ENCODE results near the gene TLL1.

TLL1 gene

GRCh38 chr4:166078383-166078782, 205.3 kb downstream of the TLL1 start:
- no peaks in the 10 kb centered on the region for H3K4me1 ChIP-seq (ENCODE audit: low read depth, poor library complexity, severe bottlenecking)
- no peak overlapping the region for H2AFZ ChIP-seq (ENCODE audit: low read depth)
- no peak overlapping the region for H3K4me3 ChIP-seq (IDR thresholded peaks at IDR 0.05; ENCODE audit: insufficient read depth, low read depth, low read length)
- H3K4me2 ChIP-seq, result no peak overlapping the region
- no peak overlapping the region for H3K9ac ChIP-seq
- no peaks in the 10 kb centered on the region for H3K36me3 ChIP-seq (ENCODE audit: insufficient read depth)
- H3K27ac ChIP-seq, result no peak overlapping the region
- no peak for TF ChIP-seq CTCF (conservative IDR thresholded peaks at IDR 0.05; ENCODE audit: low read depth, low read length)
- H4K20me1 ChIP-seq (ENCODE audit: insufficient read depth), result no peaks in the 10 kb centered on the region
- H3K27me3 ChIP-seq (ENCODE audit: insufficient read depth, low read depth), result no peaks in the 10 kb centered on the region
- no peaks in the 10 kb centered on the region for H3K79me2 ChIP-seq (ENCODE audit: insufficient read depth, low read depth)

- H3K4me1 ChIP-seq (ENCODE audit: low read depth, poor library complexity, severe bottlenecking), result no peaks in the 10 kb centered on the region
- H3K4me2 ChIP-seq, result no peak overlapping the region
- H3K36me3 ChIP-seq (ENCODE audit: insufficient read depth), result no peaks in the 10 kb centered on the region
- no peaks in the 10 kb centered on the region for H3K79me2 ChIP-seq (ENCODE audit: insufficient read depth, low read depth)
- no peak overlapping the region for H3K27ac ChIP-seq
- no peak overlapping the region for H2AFZ ChIP-seq (ENCODE audit: low read depth)
- H4K20me1 ChIP-seq (ENCODE audit: insufficient read depth), result no peaks in the 10 kb centered on the region
- H3K27me3 ChIP-seq (ENCODE audit: insufficient read depth, low read depth), result no peaks in the 10 kb centered on the region
- no peak for TF ChIP-seq CTCF (conservative IDR thresholded peaks at IDR 0.05; ENCODE audit: low read depth, low read length)
- no peak overlapping the region for H3K9ac ChIP-seq
- H3K4me3 ChIP-seq (IDR thresholded peaks at IDR 0.05; ENCODE audit: insufficient read depth, low read depth, low read length), result no peak overlapping the region
Observed at GRCh38 chr4:166078955-166079354, 205.9 kb downstream of the TLL1 start.

- H3K79me2 ChIP-seq (ENCODE audit: insufficient read depth, low read depth), result no peaks in the 10 kb centered on the region
- peaks cover 23% of the 10 kb centered on the region for H3K4me1 ChIP-seq (ENCODE audit: low read depth, poor library complexity, severe bottlenecking)
- H3K27me3 ChIP-seq (ENCODE audit: insufficient read depth, low read depth), result no peaks in the 10 kb centered on the region
- H3K4me3 ChIP-seq (IDR thresholded peaks at IDR 0.05; ENCODE audit: insufficient read depth, low read depth, low read length), result no peak overlapping the region
- no peak overlapping the region for H3K4me2 ChIP-seq
- no peaks in the 10 kb centered on the region for H3K36me3 ChIP-seq (ENCODE audit: insufficient read depth)
- TF ChIP-seq CTCF (conservative IDR thresholded peaks at IDR 0.05; ENCODE audit: low read depth, low read length), result no peak
- no peaks in the 10 kb centered on the region for H4K20me1 ChIP-seq (ENCODE audit: insufficient read depth)
- H3K27ac ChIP-seq, result no peak overlapping the region
- no peak overlapping the region for H3K9ac ChIP-seq
- no peak overlapping the region for H2AFZ ChIP-seq (ENCODE audit: low read depth)
Observed at GRCh38 chr4:166087569-166087968, 214.5 kb downstream of the TLL1 start.

GRCh38 chr4:166088576-166088975, 215.5 kb downstream of the TLL1 start:
- no peaks in the 10 kb centered on the region for H3K36me3 ChIP-seq (ENCODE audit: insufficient read depth)
- no peaks in the 10 kb centered on the region for H3K27me3 ChIP-seq (ENCODE audit: insufficient read depth, low read depth)
- no peaks in the 10 kb centered on the region for H3K79me2 ChIP-seq (ENCODE audit: insufficient read depth, low read depth)
- H2AFZ ChIP-seq (ENCODE audit: low read depth), result no peak overlapping the region
- no peak overlapping the region for H3K27ac ChIP-seq
- no peak for TF ChIP-seq CTCF (conservative IDR thresholded peaks at IDR 0.05; ENCODE audit: low read depth, low read length)
- H3K9ac ChIP-seq, result no peak overlapping the region
- H3K4me1 ChIP-seq (ENCODE audit: low read depth, poor library complexity, severe bottlenecking), result peaks cover 23% of the 10 kb centered on the region
- H3K4me3 ChIP-seq (IDR thresholded peaks at IDR 0.05; ENCODE audit: insufficient read depth, low read depth, low read length), result no peak overlapping the region
- no peaks in the 10 kb centered on the region for H4K20me1 ChIP-seq (ENCODE audit: insufficient read depth)
- H3K4me2 ChIP-seq, result no peak overlapping the region

Measured in KMS-11 (cell line).